Fibroblast of skin of left quadriceps (primary cell): ENCODE results near the gene PACSIN1.

Source experiments
- DNase-seq, 2 experiments: peaks; one replicate each; pipeline ENCODE4 v3.0.0-alpha.2; 2013; ENCODE audit warnings: low read depth in 2 of 2

Gene PACSIN1

GRCh38 chr6:34581561-34581920, 115.7 kb downstream of the PACSIN1 start:
- DNase-seq, result no peak

GRCh38 chr6:34583461-34583860, 117.6 kb downstream of the PACSIN1 start:
- no peak for DNase-seq

GRCh38 chr6:34583861-34584604, 118.2 kb downstream of the PACSIN1 start:
- DNase-seq, result no peak

- DNase-seq, result no peak
Measured at GRCh38 chr6:34584694-34585093, 118.8 kb downstream of the PACSIN1 start.
